ENCODE measurements around the gene MCUB.
"Not testable (repeated sequence)": the region's sequence is repeated elsewhere in the genome, so short reads cannot be mapped to it uniquely, and the experiment has no call there.

MCUB gene

GRCh38 chr4:109589605-109590004, 29.6 kb downstream of the MCUB start:
- Histone ChIP-seq H3K27ac (no peak overlapping the region), H3K9ac (ENCODE audit: insufficient read length) (no peak overlapping the region), H3K36me3 (ENCODE audit: insufficient read depth, low read length) (no peaks in the 10 kb centered on the region), H3K9me3 (ENCODE audit: low read depth, low read length) (no peaks in the 10 kb centered on the region), H3K4me3 (no peak overlapping the region)
- DNase-seq (ENCODE audit: low read depth, low spot score) = no peak
- TF ChIP-seq FOXP2 (optimal IDR thresholded peaks at IDR 0.05; ENCODE audit: control extremely low read depth, extremely low read length, insufficient read depth) (no peak), POLR2AphosphoS5 (IDR thresholded peaks at IDR 0.05; ENCODE audit: borderline replicate concordance, low read depth, low read length) (no peak), EZH2 (IDR thresholded peaks at IDR 0.05) (no peak)

- H3K4me3 ChIP-seq = no peak overlapping the region
- TF ChIP-seq POLR2AphosphoS5 (IDR thresholded peaks at IDR 0.05; ENCODE audit: borderline replicate concordance, low read depth, low read length) (no peak), EZH2 (IDR thresholded peaks at IDR 0.05) (no peak), FOXP2 (optimal IDR thresholded peaks at IDR 0.05; ENCODE audit: control extremely low read depth, extremely low read length, insufficient read depth) (no peak)
- no peaks in the 10 kb centered on the region for H3K36me3 ChIP-seq (ENCODE audit: insufficient read depth, low read length)
- H3K9me3 ChIP-seq (ENCODE audit: low read depth, low read length) = no peaks in the 10 kb centered on the region
- H3K9ac ChIP-seq (ENCODE audit: insufficient read length) = no peak overlapping the region
- no peak overlapping the region for H3K27ac ChIP-seq
- no peak for DNase-seq (ENCODE audit: low read depth, low spot score)
Observed at GRCh38 chr4:109590905-109591304, 30.9 kb downstream of the MCUB start.

- DNase-seq (ENCODE audit: low read depth, low spot score) = no peak
- Histone ChIP-seq H3K9ac (ENCODE audit: insufficient read length) (no peak overlapping the region), H3K9me3 (ENCODE audit: low read depth, low read length) (no peaks in the 10 kb centered on the region), H3K4me3 (no peak overlapping the region), H3K36me3 (ENCODE audit: insufficient read depth, low read length) (no peaks in the 10 kb centered on the region), H3K27ac (no peak overlapping the region)
- TF ChIP-seq FOXP2 (optimal IDR thresholded peaks at IDR 0.05; ENCODE audit: control extremely low read depth, extremely low read length, insufficient read depth) = no peak
- TF ChIP-seq EZH2 (IDR thresholded peaks at IDR 0.05) = no peak
- no peak for TF ChIP-seq POLR2AphosphoS5 (IDR thresholded peaks at IDR 0.05; ENCODE audit: borderline replicate concordance, low read depth, low read length)
Observed at GRCh38 chr4:109592367-109592766, 32.3 kb downstream of the MCUB start.

- H3K9me3 ChIP-seq (ENCODE audit: low read depth, low read length); H3K4me3 ChIP-seq; H3K36me3 ChIP-seq (ENCODE audit: insufficient read depth, low read length); H3K9ac ChIP-seq (ENCODE audit: insufficient read length); H3K27ac ChIP-seq; DNase-seq (ENCODE audit: low read depth, low spot score): not testable (repeated sequence)
Observed at GRCh38 chr4:109595123-109595522, 35.1 kb downstream of the MCUB start.

GRCh38 chr4:109596420-109597085, 36.5 kb downstream of the MCUB start:
- not testable (repeated sequence) for H3K36me3 ChIP-seq (ENCODE audit: insufficient read depth, low read length); H3K4me3 ChIP-seq; DNase-seq (ENCODE audit: low read depth, low spot score); H3K9me3 ChIP-seq (ENCODE audit: low read depth, low read length); H3K9ac ChIP-seq (ENCODE audit: insufficient read length); H3K27ac ChIP-seq

GRCh38 chr4:109599046-109599652, 39.1 kb downstream of the MCUB start:
- TF ChIP-seq EZH2 (IDR thresholded peaks at IDR 0.05) (no peak), FOXP2 (optimal IDR thresholded peaks at IDR 0.05; ENCODE audit: control extremely low read depth, extremely low read length, insufficient read depth) (no peak), POLR2AphosphoS5 (IDR thresholded peaks at IDR 0.05; ENCODE audit: borderline replicate concordance, low read depth, low read length) (no peak)
- H3K4me3 ChIP-seq = no peak overlapping the region
- no peaks in the 10 kb centered on the region for H3K36me3 ChIP-seq (ENCODE audit: insufficient read depth, low read length)
- no peak overlapping the region for H3K9ac ChIP-seq (ENCODE audit: insufficient read length)
- no peaks in the 10 kb centered on the region for H3K9me3 ChIP-seq (ENCODE audit: low read depth, low read length)
- no peak overlapping the region for H3K27ac ChIP-seq
- no peak for DNase-seq (ENCODE audit: low read depth, low spot score)

GRCh38 chr4:109600431-109600830, 40.4 kb downstream of the MCUB start:
- H3K36me3 ChIP-seq (ENCODE audit: insufficient read depth, low read length) = no peaks in the 10 kb centered on the region
- TF ChIP-seq EZH2 (IDR thresholded peaks at IDR 0.05) (no peak), FOXP2 (optimal IDR thresholded peaks at IDR 0.05; ENCODE audit: control extremely low read depth, extremely low read length, insufficient read depth) (no peak), POLR2AphosphoS5 (IDR thresholded peaks at IDR 0.05; ENCODE audit: borderline replicate concordance, low read depth, low read length) (no peak)
- no peaks in the 10 kb centered on the region for H3K9me3 ChIP-seq (ENCODE audit: low read depth, low read length)
- H3K9ac ChIP-seq (ENCODE audit: insufficient read length) = no peak overlapping the region
- no peak for DNase-seq (ENCODE audit: low read depth, low spot score)
- no peak overlapping the region for H3K27ac ChIP-seq
- no peak overlapping the region for H3K4me3 ChIP-seq

- DNase-seq (ENCODE audit: low read depth, low spot score) = no peak
- Histone ChIP-seq H3K27ac (no peak overlapping the region), H3K9me3 (ENCODE audit: low read depth, low read length) (no peaks in the 10 kb centered on the region), H3K36me3 (ENCODE audit: insufficient read depth, low read length) (no peaks in the 10 kb centered on the region), H3K4me3 (no peak overlapping the region), H3K9ac (ENCODE audit: insufficient read length) (no peak overlapping the region)
- TF ChIP-seq FOXP2 (optimal IDR thresholded peaks at IDR 0.05; ENCODE audit: control extremely low read depth, extremely low read length, insufficient read depth) (no peak), EZH2 (IDR thresholded peaks at IDR 0.05) (no peak), POLR2AphosphoS5 (IDR thresholded peaks at IDR 0.05; ENCODE audit: borderline replicate concordance, low read depth, low read length) (no peak)
Observed at GRCh38 chr4:109601336-109601735, 41.3 kb downstream of the MCUB start.

- H3K36me3 ChIP-seq (ENCODE audit: insufficient read depth, low read length) = no peaks in the 10 kb centered on the region
- H3K9me3 ChIP-seq (ENCODE audit: low read depth, low read length) = no peaks in the 10 kb centered on the region; the same call in 1 of the 2 replicates
- no peak overlapping the region for H3K4me3 ChIP-seq
- H3K9ac ChIP-seq (ENCODE audit: insufficient read length) = no peak overlapping the region
- no peak overlapping the region for H3K27ac ChIP-seq
- TF ChIP-seq POLR2AphosphoS5 (IDR thresholded peaks at IDR 0.05; ENCODE audit: borderline replicate concordance, low read depth, low read length) = no peak
- TF ChIP-seq FOXP2 (optimal IDR thresholded peaks at IDR 0.05; ENCODE audit: control extremely low read depth, extremely low read length, insufficient read depth) = no peak
- no peak for DNase-seq (ENCODE audit: low read depth, low spot score)
Observed at GRCh38 chr4:109607976-109608375, 47.9 kb downstream of the MCUB start.
